GM21717 (cell line): ENCODE measurements around the gene SCD.
"Not testable (repeated sequence)": the region's sequence is repeated elsewhere in the genome, so short reads cannot be mapped to it uniquely, and the experiment has no call there.

Experiments
- ATAC-seq: cut with Tn5 transposase; IDR thresholded peaks from one replicate; pipeline ENCODE4 v1.9.1; 2021; ENCODE audit warnings: mild to moderate bottlenecking, moderate library complexity; ENCODE audit not compliant: unreplicated experiment

Gene SCD

GRCh38 chr10:100359529-100360150 is 12.6 kb downstream of the SCD start:
- ATAC-seq: no peak

GRCh38 chr10:100360234-100360633 is 13.2 kb downstream of the SCD start:
- no peak for ATAC-seq

GRCh38 chr10:100362570-100363496 is 15.8 kb downstream of the SCD start:
- no peak for ATAC-seq

GRCh38 chr10:100364175-100364574 is 17.1 kb downstream of the SCD start:
- ATAC-seq: no peak

GRCh38 chr10:100364735-100365391 is 17.8 kb downstream of the SCD start:
- no peak for ATAC-seq

- ATAC-seq: no peak
These were observed 21.7 kb downstream of the SCD start for GRCh38 chr10:100368721-100369120.

- no peak for ATAC-seq
These were observed 23.9 kb downstream of the SCD start for GRCh38 chr10:100370714-100371481.

- no peak for ATAC-seq
These were observed 24.5 kb downstream of the SCD start for GRCh38 chr10:100371482-100372027.

- no peak for ATAC-seq
These were observed 25.6 kb downstream of the SCD start for GRCh38 chr10:100372415-100373297.

GRCh38 chr10:100373298-100374199 is 26.5 kb downstream of the SCD start:
- ATAC-seq: peak; percentile 96

- no peak for ATAC-seq
These were observed 27.2 kb downstream of the SCD start for GRCh38 chr10:100374200-100374655.

GRCh38 chr10:100374677-100375353 is 27.8 kb downstream of the SCD start:
- not testable (repeated sequence) for ATAC-seq

- not testable (repeated sequence) for ATAC-seq
These were observed 29.6 kb downstream of the SCD start for GRCh38 chr10:100376656-100377055.

- no peak for ATAC-seq
These were observed 30.8 kb downstream of the SCD start for GRCh38 chr10:100377830-100378229.

GRCh38 chr10:100380400-100380799 is 33.4 kb downstream of the SCD start:
- no peak for ATAC-seq

- ATAC-seq: no peak
These were observed 35.5 kb downstream of the SCD start for GRCh38 chr10:100382553-100382952.

- ATAC-seq: no peak
These were observed 36.2 kb downstream of the SCD start for GRCh38 chr10:100383251-100383650.
